Loucy (cell line): Measurements from ENCODE around the gene IGSF11.

Source experiments
- H2AFZ ChIP-seq: fragments of 200-600 bp; sonication (generic); 2 replicates; pipeline ENCODE4 v1.6.0; 2016; ENCODE audit warnings: antibody characterized with exemption, mild to moderate bottlenecking, low read length, moderate library complexity
- H3F3A ChIP-seq: fragments of 200-600 bp; 2 replicates; pipeline ENCODE4 v1.6.0; 2016; ENCODE audit warnings: antibody characterized with exemption, low read depth, mild to moderate bottlenecking
- H3K27me3 ChIP-seq: fragments of 200-600 bp; sonication (generic); 2 replicates; pipeline ENCODE4 v1.6.1; 2014; ENCODE audit warnings: low read length, mild to moderate bottlenecking; ENCODE audit not compliant: insufficient read depth, poor library complexity, severe bottlenecking
- H3K36me3 ChIP-seq: fragments of 200-600 bp; sonication (generic); 2 replicates; pipeline ENCODE4 v1.6.1; 2016; ENCODE audit warnings: low read length; ENCODE audit not compliant: insufficient read depth
- H3K4me1 ChIP-seq: fragments of 200-600 bp; sonication (generic); 2 replicates; pipeline ENCODE4 v1.5.1; 2014; ENCODE audit warnings: low read length, mild to moderate bottlenecking; ENCODE audit not compliant: insufficient read depth, poor library complexity, severe bottlenecking
- H3K4me2 ChIP-seq: fragments of 200-600 bp; sonication (generic); 2 replicates; pipeline ENCODE4 v1.6.0; 2014; ENCODE audit warnings: antibody characterized with exemption, low read length, low read depth, mild to moderate bottlenecking; ENCODE audit not compliant: poor library complexity, severe bottlenecking
- H3K4me3 ChIP-seq: fragments of 200-600 bp; sonication (generic); 2 replicates; pipeline ENCODE4 v1.5.1; 2014; ENCODE audit warnings: low read length, mild to moderate bottlenecking, mixed read lengths; ENCODE audit not compliant: poor library complexity, severe bottlenecking
- H3K79me2 ChIP-seq: fragments of 200-600 bp; sonication (generic); 2 replicates; pipeline ENCODE4 v1.6.1; 2014; ENCODE audit warnings: low read length; ENCODE audit not compliant: insufficient read depth
- H3K9ac ChIP-seq: fragments of 200-600 bp; sonication (generic); 2 replicates; pipeline ENCODE4 v1.6.0; 2014; ENCODE audit warnings: mild to moderate bottlenecking, low read depth, low read length, moderate library complexity; ENCODE audit not compliant: poor library complexity, severe bottlenecking
- H3K9me2 ChIP-seq: fragments of 200-600 bp; sonication (generic); replicated peaks from 2 replicates; pipeline ENCODE4 v1.6.1; 2016; ENCODE audit warnings: low read depth, low read length, mixed read lengths
- H3K9me3 ChIP-seq: fragments of 200-600 bp; sonication (generic); 2 replicates; pipeline ENCODE4 v1.6.1; 2014; ENCODE audit warnings: mild to moderate bottlenecking, antibody characterized with exemption, low read length, low read depth; ENCODE audit not compliant: insufficient read depth
- H4K20me1 ChIP-seq: fragments of 200-600 bp; sonication (generic); 2 replicates; pipeline ENCODE4 v1.6.0; 2014; ENCODE audit warnings: antibody characterized with exemption, low read length, mild to moderate bottlenecking; ENCODE audit not compliant: insufficient read depth, poor library complexity, severe bottlenecking
- EZH2phosphoT487 ChIP-seq: fragments of 200-600 bp; IDR thresholded peaks from 2 replicates; pipeline ENCODE4 v1.6.1; 2018; ENCODE audit warnings: antibody characterized with exemption, mild to moderate bottlenecking, moderate library complexity, borderline replicate concordance
- TF ChIP-seq, protein P1 (sequence below): fragments of 200-600 bp; sonication (generic); conservative IDR thresholded peaks from 2 replicates; pipeline ENCODE4 v1.5.1; 2014; ENCODE audit warnings: mild to moderate bottlenecking, antibody characterized with exemption, low read length

IGSF11 gene

DNA sequence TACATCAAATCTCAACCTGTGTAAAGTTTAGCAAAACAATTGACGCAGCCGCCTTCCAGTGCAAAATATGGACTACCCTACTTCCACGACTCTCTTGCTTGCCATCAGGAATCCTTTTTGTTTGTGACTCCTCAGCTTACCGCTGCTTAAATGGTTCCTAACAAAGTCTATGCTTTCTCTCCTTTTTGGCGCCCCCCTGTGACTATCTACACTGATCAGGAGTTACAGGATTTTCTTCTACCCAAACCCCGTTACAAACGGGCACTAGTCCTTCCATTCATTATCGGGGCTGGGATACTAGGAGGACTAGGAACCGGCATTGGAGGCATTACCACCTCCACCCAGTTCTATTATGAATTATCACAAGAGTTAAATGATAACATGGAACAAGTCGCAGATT lies 184.0 kb downstream of the IGSF11 start:
- Histone ChIP-seq H3K9me2 (no peaks in the 10 kb centered on the region), H3K36me3 (no peaks in the 10 kb centered on the region), H4K20me1 (no peaks in the 10 kb centered on the region), H3K79me2 (no peaks in the 10 kb centered on the region), H3F3A (no peaks in the 10 kb centered on the region), H3K4me2 (no peak overlapping the region), H3K4me3 (no peak overlapping the region), H2AFZ (no peak overlapping the region), H3K27me3 (no peaks in the 10 kb centered on the region), H3K4me1 (no peaks in the 10 kb centered on the region), H3K9me3 (peaks cover 5% of the 10 kb centered on the region; the same call in 1 of the 2 replicates), H3K9ac (no peak overlapping the region)
- TF ChIP-seq, protein P1, sequence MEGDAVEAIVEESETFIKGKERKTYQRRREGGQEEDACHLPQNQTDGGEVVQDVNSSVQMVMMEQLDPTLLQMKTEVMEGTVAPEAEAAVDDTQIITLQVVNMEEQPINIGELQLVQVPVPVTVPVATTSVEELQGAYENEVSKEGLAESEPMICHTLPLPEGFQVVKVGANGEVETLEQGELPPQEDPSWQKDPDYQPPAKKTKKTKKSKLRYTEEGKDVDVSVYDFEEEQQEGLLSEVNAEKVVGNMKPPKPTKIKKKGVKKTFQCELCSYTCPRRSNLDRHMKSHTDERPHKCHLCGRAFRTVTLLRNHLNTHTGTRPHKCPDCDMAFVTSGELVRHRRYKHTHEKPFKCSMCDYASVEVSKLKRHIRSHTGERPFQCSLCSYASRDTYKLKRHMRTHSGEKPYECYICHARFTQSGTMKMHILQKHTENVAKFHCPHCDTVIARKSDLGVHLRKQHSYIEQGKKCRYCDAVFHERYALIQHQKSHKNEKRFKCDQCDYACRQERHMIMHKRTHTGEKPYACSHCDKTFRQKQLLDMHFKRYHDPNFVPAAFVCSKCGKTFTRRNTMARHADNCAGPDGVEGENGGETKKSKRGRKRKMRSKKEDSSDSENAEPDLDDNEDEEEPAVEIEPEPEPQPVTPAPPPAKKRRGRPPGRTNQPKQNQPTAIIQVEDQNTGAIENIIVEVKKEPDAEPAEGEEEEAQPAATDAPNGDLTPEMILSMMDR: no peak
- no peak for TF ChIP-seq EZH2phosphoT487
